ENCODE data around the gene USF3. TPM values are rescaled to one million over a fixed set of nuclear protein-coding genes. Genes with fewer than 3 reads are reported as not detected.

The USF3 gene
- total RNA-seq, 1 experiment from 2014 or later, result 13.5 TPM

DNA sequence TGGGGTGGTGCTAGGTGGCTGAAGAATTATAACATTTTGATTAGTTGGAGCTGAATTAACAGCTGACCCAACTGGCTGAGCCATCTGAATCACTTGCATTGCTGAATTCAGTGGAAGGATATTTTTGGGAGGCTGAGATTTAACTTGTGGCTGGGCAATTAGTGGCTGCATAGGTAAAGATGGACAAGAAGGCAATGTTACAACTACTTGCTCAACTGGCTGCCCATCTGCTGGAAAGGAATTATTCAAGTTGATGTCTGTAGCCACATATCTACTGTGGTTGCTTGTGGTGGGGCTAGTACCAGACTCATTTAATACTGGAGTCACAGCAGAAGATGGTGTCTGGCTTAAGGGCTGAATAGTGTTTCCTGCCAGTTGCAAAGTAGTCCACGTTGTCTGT is 36.4 kb downstream of the USF3 start (continued):
- no peak for TF ChIP-seq SP1 (IDR thresholded peaks at IDR 0.05; ENCODE audit: low read depth)
- TF ChIP-seq, protein P1, sequence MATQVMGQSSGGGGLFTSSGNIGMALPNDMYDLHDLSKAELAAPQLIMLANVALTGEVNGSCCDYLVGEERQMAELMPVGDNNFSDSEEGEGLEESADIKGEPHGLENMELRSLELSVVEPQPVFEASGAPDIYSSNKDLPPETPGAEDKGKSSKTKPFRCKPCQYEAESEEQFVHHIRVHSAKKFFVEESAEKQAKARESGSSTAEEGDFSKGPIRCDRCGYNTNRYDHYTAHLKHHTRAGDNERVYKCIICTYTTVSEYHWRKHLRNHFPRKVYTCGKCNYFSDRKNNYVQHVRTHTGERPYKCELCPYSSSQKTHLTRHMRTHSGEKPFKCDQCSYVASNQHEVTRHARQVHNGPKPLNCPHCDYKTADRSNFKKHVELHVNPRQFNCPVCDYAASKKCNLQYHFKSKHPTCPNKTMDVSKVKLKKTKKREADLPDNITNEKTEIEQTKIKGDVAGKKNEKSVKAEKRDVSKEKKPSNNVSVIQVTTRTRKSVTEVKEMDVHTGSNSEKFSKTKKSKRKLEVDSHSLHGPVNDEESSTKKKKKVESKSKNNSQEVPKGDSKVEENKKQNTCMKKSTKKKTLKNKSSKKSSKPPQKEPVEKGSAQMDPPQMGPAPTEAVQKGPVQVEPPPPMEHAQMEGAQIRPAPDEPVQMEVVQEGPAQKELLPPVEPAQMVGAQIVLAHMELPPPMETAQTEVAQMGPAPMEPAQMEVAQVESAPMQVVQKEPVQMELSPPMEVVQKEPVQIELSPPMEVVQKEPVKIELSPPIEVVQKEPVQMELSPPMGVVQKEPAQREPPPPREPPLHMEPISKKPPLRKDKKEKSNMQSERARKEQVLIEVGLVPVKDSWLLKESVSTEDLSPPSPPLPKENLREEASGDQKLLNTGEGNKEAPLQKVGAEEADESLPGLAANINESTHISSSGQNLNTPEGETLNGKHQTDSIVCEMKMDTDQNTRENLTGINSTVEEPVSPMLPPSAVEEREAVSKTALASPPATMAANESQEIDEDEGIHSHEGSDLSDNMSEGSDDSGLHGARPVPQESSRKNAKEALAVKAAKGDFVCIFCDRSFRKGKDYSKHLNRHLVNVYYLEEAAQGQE (IDR thresholded peaks at IDR 0.05; ENCODE audit: low read depth), result no peak
- TF ChIP-seq EZH2phosphoT487 (IDR thresholded peaks at IDR 0.05; ENCODE audit: borderline replicate concordance), result no peak
- no peak for TF ChIP-seq ZFX (IDR thresholded peaks at IDR 0.05)
- TF ChIP-seq EGR1 (IDR thresholded peaks at IDR 0.05; ENCODE audit: low read depth), result no peak
- TF ChIP-seq, protein P2, sequence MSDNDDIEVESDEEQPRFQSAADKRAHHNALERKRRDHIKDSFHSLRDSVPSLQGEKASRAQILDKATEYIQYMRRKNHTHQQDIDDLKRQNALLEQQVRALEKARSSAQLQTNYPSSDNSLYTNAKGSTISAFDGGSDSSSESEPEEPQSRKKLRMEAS (IDR thresholded peaks at IDR 0.05), result no peak
- TF ChIP-seq SRF (IDR thresholded peaks at IDR 0.05; ENCODE audit: low read depth), result no peak

DNA sequence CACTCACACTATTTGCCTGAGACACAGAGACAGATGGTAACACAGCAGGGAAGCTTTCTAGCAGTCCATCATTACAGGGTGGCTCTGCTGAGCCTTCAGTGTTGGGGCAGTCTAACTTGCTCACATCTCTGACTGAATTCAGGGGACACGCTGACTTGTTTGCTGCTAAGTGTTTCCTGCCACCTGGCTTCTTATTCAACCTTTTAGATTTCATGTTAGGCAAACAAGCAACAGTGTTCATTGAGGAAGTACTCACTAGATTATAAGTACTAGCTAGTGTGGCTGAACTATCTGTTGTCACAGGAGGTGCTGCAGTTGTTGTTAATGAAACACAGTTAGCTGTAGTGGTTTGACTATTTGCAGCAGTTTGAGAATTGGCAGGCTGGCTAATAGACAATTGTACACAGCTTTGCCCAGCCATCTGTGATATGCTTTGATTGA is 37.3 kb downstream of the USF3 start:
- H3K36me3 ChIP-seq (ENCODE audit: control insufficient read depth in 1 of 2, insufficient read depth in 2 of 2, low read length in 2 of 2), result peaks cover 0 to 7% of the 10 kb centered on the region in 2 experiments; a peak in 1 of 4 replicates
- no peaks in the 10 kb centered on the region for H3K27me3 ChIP-seq (ENCODE audit: insufficient read depth, low read length)
- ATAC-seq (no peak), DNase-seq (ENCODE audit: low read depth, low spot score) (no peak)
- H3K4me1 ChIP-seq (ENCODE audit: control insufficient read depth in 1 of 2, insufficient read depth in 2 of 2, low read length in 2 of 2), result no peaks in the 10 kb centered on the region
- ChIA-PET POLR2A (no interaction called here), RAD21 (ENCODE audit: low non-redundant PET in 1 of 2, low total read pairs in 2 of 2, uncharacterized antibody in 2 of 2, unreplicated experiment in 2 of 2) (no interaction called here), CTCF (no interaction called here)
- H3K27ac ChIP-seq (ENCODE audit: low read depth, low read length), result no peak overlapping the region
- no peaks in the 10 kb centered on the region for H3K9me2 ChIP-seq (ENCODE audit: insufficient read depth)
- H3K79me2 ChIP-seq (ENCODE audit: insufficient read depth, low read length), result no peaks in the 10 kb centered on the region
- no TSS peak for BruUV-seq (replicated peaks)
- intact Hi-C loops (cut with micrococcal nuclease), result no loop called here
- H4K20me1 ChIP-seq (ENCODE audit: insufficient read depth), result no peaks in the 10 kb centered on the region
- no peak overlapping the region for H3K9ac ChIP-seq (ENCODE audit: low read length)
- H3K4me2 ChIP-seq (ENCODE audit: low read length), result no peak overlapping the region
- H2AFZ ChIP-seq (ENCODE audit: low read depth, low read length, poor library complexity, severe bottlenecking), result no peak overlapping the region
- no peak for TF ChIP-seq SIN3A (IDR thresholded peaks at IDR 0.05; ENCODE audit: low read depth)
- TF ChIP-seq, protein P3, sequence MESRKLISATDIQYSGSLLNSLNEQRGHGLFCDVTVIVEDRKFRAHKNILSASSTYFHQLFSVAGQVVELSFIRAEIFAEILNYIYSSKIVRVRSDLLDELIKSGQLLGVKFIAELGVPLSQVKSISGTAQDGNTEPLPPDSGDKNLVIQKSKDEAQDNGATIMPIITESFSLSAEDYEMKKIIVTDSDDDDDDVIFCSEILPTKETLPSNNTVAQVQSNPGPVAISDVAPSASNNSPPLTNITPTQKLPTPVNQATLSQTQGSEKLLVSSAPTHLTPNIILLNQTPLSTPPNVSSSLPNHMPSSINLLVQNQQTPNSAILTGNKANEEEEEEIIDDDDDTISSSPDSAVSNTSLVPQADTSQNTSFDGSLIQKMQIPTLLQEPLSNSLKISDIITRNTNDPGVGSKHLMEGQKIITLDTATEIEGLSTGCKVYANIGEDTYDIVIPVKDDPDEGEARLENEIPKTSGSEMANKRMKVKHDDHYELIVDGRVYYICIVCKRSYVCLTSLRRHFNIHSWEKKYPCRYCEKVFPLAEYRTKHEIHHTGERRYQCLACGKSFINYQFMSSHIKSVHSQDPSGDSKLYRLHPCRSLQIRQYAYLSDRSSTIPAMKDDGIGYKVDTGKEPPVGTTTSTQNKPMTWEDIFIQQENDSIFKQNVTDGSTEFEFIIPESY (IDR thresholded peaks at IDR 0.05; ENCODE audit: extremely low read depth, insufficient replicate concordance, low read length), result no peak
- no peak for TF ChIP-seq CEBPB (IDR thresholded peaks at IDR 0.05; ENCODE audit: low read depth)
- TF ChIP-seq JUND (IDR thresholded peaks at IDR 0.05), result no peak
- no peak for TF ChIP-seq FOSL1 (IDR thresholded peaks at IDR 0.05; ENCODE audit: low read depth)
- no peak for TF ChIP-seq POLR2A (IDR thresholded peaks at IDR 0.05; ENCODE audit: borderline replicate concordance, extremely low read depth, insufficient read depth, insufficient read length)
- TF ChIP-seq ELF1 (IDR thresholded peaks at IDR 0.05; ENCODE audit: borderline replicate concordance, low read depth), result no peak
- TF ChIP-seq, protein P4, sequence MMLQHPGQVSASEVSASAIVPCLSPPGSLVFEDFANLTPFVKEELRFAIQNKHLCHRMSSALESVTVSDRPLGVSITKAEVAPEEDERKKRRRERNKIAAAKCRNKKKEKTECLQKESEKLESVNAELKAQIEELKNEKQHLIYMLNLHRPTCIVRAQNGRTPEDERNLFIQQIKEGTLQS (IDR thresholded peaks at IDR 0.05), result no peak
- TF ChIP-seq CBX3 (IDR thresholded peaks at IDR 0.05; ENCODE audit: low read depth), result no peak
- TF ChIP-seq, protein P2 (IDR thresholded peaks at IDR 0.05), result no peak
- TF ChIP-seq SRF (IDR thresholded peaks at IDR 0.05; ENCODE audit: low read depth), result no peak
- TF ChIP-seq YY1 (IDR thresholded peaks at IDR 0.05; ENCODE audit: extremely low read depth, insufficient replicate concordance, low read depth, low read length), result no peak
- no peak for TF ChIP-seq SP1 (IDR thresholded peaks at IDR 0.05; ENCODE audit: low read depth)
- no peak for TF ChIP-seq EZH2phosphoT487 (IDR thresholded peaks at IDR 0.05; ENCODE audit: borderline replicate concordance)
- no peak for TF ChIP-seq ZNF274 (IDR thresholded peaks at IDR 0.05; ENCODE audit: low read depth, low read length)
- no peak overlapping the region for H3K4me3 ChIP-seq (replicated peaks in 1 of 2; ENCODE audit: low read depth in 1 of 2, low read length in 2 of 2)
- H3K9me3 ChIP-seq (ENCODE audit: control insufficient read depth in 1 of 2, insufficient read depth in 1 of 2, low read depth in 1 of 2, low read length in 2 of 2), result no peaks in the 10 kb centered on the region
